Mucosa of rectum (tissue), 2 donors: ENCODE data around the gene NT5C1B.
A peak's percentile ranks its signal among the peaks of the same experiment; 100 is the strongest.

ENCODE experiments used
- H3K27ac ChIP-seq, 2 donors: one replicate each; pipeline ENCODE4 v1.7.0; 2013; ENCODE audit warnings: inconsistent platforms in 2 of 2, low read depth in 2 of 2, low read length in 2 of 2
- H3K27me3 ChIP-seq, 2 donors: one replicate each; pipeline ENCODE4 v1.7.0; 2013; ENCODE audit warnings: low read length in 2 of 2; ENCODE audit not compliant: control insufficient read depth in 2 of 2, insufficient read depth in 2 of 2
- H3K36me3 ChIP-seq, 2 donors: one replicate each; pipeline ENCODE4 v1.7.0; 2013; ENCODE audit warnings: low read length in 2 of 2; ENCODE audit not compliant: control insufficient read depth in 2 of 2, insufficient read depth in 2 of 2
- H3K4me1 ChIP-seq, 2 donors: one replicate each; pipeline ENCODE4 v1.7.0; 2013; ENCODE audit warnings: low read length in 2 of 2, mild to moderate bottlenecking in 1 of 2; ENCODE audit not compliant: control insufficient read depth in 2 of 2, insufficient read depth in 2 of 2
- H3K4me3 ChIP-seq, 2 donors: one replicate each; pipeline ENCODE4 v1.7.0; 2013; ENCODE audit warnings: low read length in 2 of 2
- H3K9ac ChIP-seq, 2 donors: one replicate each; pipeline ENCODE4 v1.7.0; 2013; ENCODE audit warnings: low read length in 2 of 2, low read depth in 1 of 2, mild to moderate bottlenecking in 1 of 2
- H3K9me3 ChIP-seq, 2 donors: one replicate each; pipeline ENCODE4 v1.7.0; 2013; ENCODE audit warnings: low read length in 2 of 2; ENCODE audit not compliant: control insufficient read depth in 2 of 2
- donor health status: healthy.
- donor health status: Normal muscosa, but diverticular disease.

The NT5C1B gene

GRCh38 chr2:18520451-18521425 is 68.6 kb downstream of the NT5C1B start:
- Histone ChIP-seq H3K9ac (no peak overlapping the region), H3K4me3 (no peak overlapping the region), H3K27me3 (no peaks in the 10 kb centered on the region), H3K36me3 (no peaks in the 10 kb centered on the region), H3K27ac (no peak overlapping the region), H3K4me1 (peaks cover 3 to 25% of the 10 kb centered on the region in 2 donors), H3K9me3 (no peaks in the 10 kb centered on the region)

GRCh38 chr2:18519914-18520450 is 69.4 kb downstream of the NT5C1B start:
- Histone ChIP-seq H3K9me3 (no peaks in the 10 kb centered on the region), H3K27ac (no peak overlapping the region), H3K4me3 (no peak overlapping the region), H3K9ac (no peak overlapping the region), H3K4me1 (peaks cover 3 to 25% of the 10 kb centered on the region in 2 donors), H3K36me3 (no peaks in the 10 kb centered on the region), H3K27me3 (no peaks in the 10 kb centered on the region)

GRCh38 chr2:18518116-18519111 is 71.0 kb downstream of the NT5C1B start:
- no peaks in the 10 kb centered on the region for H3K9me3 ChIP-seq
- no peak overlapping the region for H3K4me3 ChIP-seq
- peak overlapping the region; percentile 23 to 25 for H3K27ac ChIP-seq
- no peak overlapping the region for H3K9ac ChIP-seq
- H3K4me1 ChIP-seq: peaks cover 3 to 25% of the 10 kb centered on the region in 2 donors
- H3K27me3 ChIP-seq: no peaks in the 10 kb centered on the region
- no peaks in the 10 kb centered on the region for H3K36me3 ChIP-seq

GRCh38 chr2:18517386-18517785 is 72.0 kb downstream of the NT5C1B start:
- no peaks in the 10 kb centered on the region for H3K36me3 ChIP-seq
- no peaks in the 10 kb centered on the region for H3K9me3 ChIP-seq
- H3K4me1 ChIP-seq: peaks cover 3 to 16% of the 10 kb centered on the region in 2 donors
- no peak overlapping the region for H3K4me3 ChIP-seq
- H3K9ac ChIP-seq: no peak overlapping the region
- H3K27me3 ChIP-seq: peaks cover 0 to 1% of the 10 kb centered on the region in 2 donors
- H3K27ac ChIP-seq: no peak overlapping the region

- Histone ChIP-seq H3K9me3 (no peaks in the 10 kb centered on the region), H3K4me1 (peaks cover 0 to 6% of the 10 kb centered on the region in 2 donors), H3K27ac (no peak overlapping the region), H3K9ac (no peak overlapping the region), H3K36me3 (no peaks in the 10 kb centered on the region), H3K27me3 (peaks cover 0 to 1% of the 10 kb centered on the region in 2 donors), H3K4me3 (no peak overlapping the region)
Observed at GRCh38 chr2:18516112-18516511, 73.3 kb downstream of the NT5C1B start.

- H3K27ac ChIP-seq: no peak overlapping the region
- H3K4me3 ChIP-seq: no peak overlapping the region
Observed at GRCh38 chr2:18514526-18515461, 74.6 kb downstream of the NT5C1B start.

More at GRCh38 chr2:18514526-18515461, 74.6 kb downstream of the NT5C1B start:
- Histone ChIP-seq H3K36me3 (no peaks in the 10 kb centered on the region), H3K9me3 (no peaks in the 10 kb centered on the region), H3K4me1 (no peaks in the 10 kb centered on the region), H3K27me3 (peaks cover 0 to 1% of the 10 kb centered on the region in 2 donors), H3K9ac (no peak overlapping the region)
